Right cardiac atrium (tissue), 5 donors: ENCODE results near the gene SCGB1C2. TPM values are rescaled to one million over a fixed set of nuclear protein-coding genes. Genes with fewer than 3 reads are reported as not detected.

Source experiments
- ATAC-seq, 2 donors: fragments of 200-7000 bp; cut with Tn5 transposase; one replicate each; pipeline versions ENCODE4 v1.8.0 to v1.9.1; 2020; ENCODE audit warnings: moderate library complexity in 2 of 2, mild to moderate bottlenecking in 1 of 2
- DNase-seq, 3 donors: peaks; one replicate each; pipeline ENCODE4 v3.0.0-alpha.2; 2020
- H3K27ac ChIP-seq: one replicate; pipeline ENCODE4 v1.5.1; 2013; ENCODE audit warnings: mild to moderate bottlenecking, low read length, control low read depth, moderate library complexity
- H3K27me3 ChIP-seq: one replicate; pipeline ENCODE4 v1.6.1; 2013; ENCODE audit not compliant: control insufficient read depth, insufficient read depth
- H3K4me1 ChIP-seq: one replicate; pipeline ENCODE4 v1.6.1; 2013; ENCODE audit warnings: low read length; ENCODE audit not compliant: control insufficient read depth, insufficient read depth
- H3K4me3 ChIP-seq: one replicate; pipeline ENCODE4 v1.5.1; 2013; ENCODE audit warnings: low read length, control low read depth
- H3K9me3 ChIP-seq: one replicate; pipeline ENCODE4 v1.6.1; 2013; ENCODE audit warnings: low read length; ENCODE audit not compliant: control insufficient read depth
- WGBS: extraction: QIAGEN DNeasy Blood & Tissue Kit; methylation state at CpG from one replicate; pipeline ENCODE4 v1.1.7; 2013; 5-methylcytosine and 5-hydroxymethylcytosine counted together
- intact Hi-C, 4 donors: fragments of 100-400 bp; cut with DNase I; formaldehyde crosslinking; loops; one replicate each; pipeline versions ENCODE4 v1.11.0 to v1.14.0; 2022 to 2023
- polyA plus RNA-seq: library from polyadenylated mRNA; stranded (reverse); fragments of 200-250 nt; gene quantifications from one replicate; pipeline ENCODE4 v1.2.3, GENCODE V29; 2013
- total RNA-seq, 4 donors: library from RNA; stranded (reverse); fragmentation: NEBNext Ultra II Directional; extraction: Animal tissue kit (Norgen Biotek cat#: 25700); gene quantifications; one replicate each; pipeline ENCODE4 v1.2.1, GENCODE V29; 2021
- donor health status: healthy with polysubstance abuse.
- donor health status: DM: no; HTN: yes; CAD: no.
- donor health status: DM: no; HTN: no; CAD: no.
- donor health status: DM: no; HTN: yes; CAD: no; lungs with severe emphysema.
- donor health status: DM: yes; HTN: yes; CAD: no.

Gene SCGB1C2
- total and polyA plus RNA-seq, 5 donors: not detected

GRCh38 chr17:149897-150584 lies 12.7 kb downstream of the SCGB1C2 start:
- ATAC-seq: no peak
- Histone ChIP-seq H3K4me3 (no peak overlapping the region), H3K4me1 (no peaks in the 10 kb centered on the region), H3K27me3 (no peaks in the 10 kb centered on the region), H3K27ac (no peak overlapping the region), H3K9me3 (no peaks in the 10 kb centered on the region)
- 88% methylated on average over 9 of the region's 9 CpGs for WGBS
- intact Hi-C loops: no loop called here
- peak in 1 of 3 donors; percentile 18 for DNase-seq

- no peak for ATAC-seq
- Histone ChIP-seq H3K27ac (no peak overlapping the region), H3K4me1 (no peaks in the 10 kb centered on the region), H3K4me3 (no peak overlapping the region), H3K27me3 (no peaks in the 10 kb centered on the region), H3K9me3 (no peaks in the 10 kb centered on the region)
- no peak for DNase-seq
- 96% methylated on average over 2 of the region's 2 CpGs for WGBS
- intact Hi-C loops: no loop called here
Observed at GRCh38 chr17:151004-151403, 13.6 kb downstream of the SCGB1C2 start.

- no peaks in the 10 kb centered on the region for H3K9me3 ChIP-seq
- no peak overlapping the region for H3K4me3 ChIP-seq
- H3K27me3 ChIP-seq: no peaks in the 10 kb centered on the region
- DNase-seq (peak in 1 of 3 donors; percentile 15), ATAC-seq (no peak)
- no peak overlapping the region for H3K27ac ChIP-seq
- no peaks in the 10 kb centered on the region for H3K4me1 ChIP-seq
- intact Hi-C loops: no loop called here
- WGBS: 84% methylated on average over 26 of the region's 26 CpGs
Observed at GRCh38 chr17:151886-152859, 14.8 kb downstream of the SCGB1C2 start.

GRCh38 chr17:152860-153420 lies 15.6 kb downstream of the SCGB1C2 start:
- Histone ChIP-seq H3K27me3 (no peaks in the 10 kb centered on the region), H3K27ac (no peak overlapping the region), H3K4me1 (no peaks in the 10 kb centered on the region), H3K4me3 (no peak overlapping the region), H3K9me3 (no peaks in the 10 kb centered on the region)
- DNase-seq (peak in 2 of 3 donors; percentile 39 to 44), ATAC-seq (no peak)
- 86% methylated on average over 12 of the region's 12 CpGs for WGBS
- intact Hi-C loops: no loop called here

GRCh38 chr17:153851-154250 lies 16.5 kb downstream of the SCGB1C2 start:
- no peak overlapping the region for H3K4me3 ChIP-seq
- intact Hi-C loops: no loop called here
- no peak for DNase-seq
- H3K4me1 ChIP-seq: no peaks in the 10 kb centered on the region
- no peak overlapping the region for H3K27ac ChIP-seq
- WGBS: 88% methylated on average over 9 of the region's 9 CpGs
- no peaks in the 10 kb centered on the region for H3K9me3 ChIP-seq
- no peak for ATAC-seq
- H3K27me3 ChIP-seq: no peaks in the 10 kb centered on the region

- no peaks in the 10 kb centered on the region for H3K27me3 ChIP-seq
- no peaks in the 10 kb centered on the region for H3K4me1 ChIP-seq
- no peak for ATAC-seq
- intact Hi-C loops: no loop called here
- 86% methylated on average over 7 of the region's 7 CpGs for WGBS
- no peak overlapping the region for H3K27ac ChIP-seq
- no peaks in the 10 kb centered on the region for H3K9me3 ChIP-seq
- no peak overlapping the region for H3K4me3 ChIP-seq
- DNase-seq: peak in 1 of 3 donors; percentile 7
Observed at GRCh38 chr17:155576-155975, 18.2 kb downstream of the SCGB1C2 start.

GRCh38 chr17:156094-156621 lies 18.8 kb downstream of the SCGB1C2 start:
- Histone ChIP-seq H3K27me3 (no peaks in the 10 kb centered on the region), H3K4me3 (no peak overlapping the region), H3K9me3 (no peaks in the 10 kb centered on the region), H3K4me1 (no peaks in the 10 kb centered on the region), H3K27ac (no peak overlapping the region)
- ATAC-seq (peak in 1 of 2 donors; percentile 8), DNase-seq (peak in 2 of 3 donors; percentile 50 to 54)
- intact Hi-C loops: no loop called here
- 92% methylated on average over 28 of the region's 28 CpGs for WGBS

- DNase-seq (peak in 1 of 3 donors; percentile 39), ATAC-seq (no peak)
- WGBS: 89% methylated on average over 19 of the region's 19 CpGs
- Histone ChIP-seq H3K4me1 (no peaks in the 10 kb centered on the region), H3K4me3 (no peak overlapping the region), H3K27ac (no peak overlapping the region), H3K27me3 (no peaks in the 10 kb centered on the region), H3K9me3 (no peaks in the 10 kb centered on the region)
- intact Hi-C loops: no loop called here
Observed at GRCh38 chr17:156946-157345, 19.6 kb downstream of the SCGB1C2 start.

GRCh38 chr17:157901-158300 lies 20.5 kb downstream of the SCGB1C2 start:
- Histone ChIP-seq H3K4me3 (no peak overlapping the region), H3K27me3 (no peaks in the 10 kb centered on the region), H3K27ac (no peak overlapping the region), H3K4me1 (no peaks in the 10 kb centered on the region), H3K9me3 (no peaks in the 10 kb centered on the region)
- ATAC-seq: no peak
- intact Hi-C loops: no loop called here
- 87% methylated on average over 4 of the region's 4 CpGs for WGBS
- DNase-seq: peak in 1 of 3 donors; percentile 19

GRCh38 chr17:158379-158778 lies 21.0 kb downstream of the SCGB1C2 start:
- no peaks in the 10 kb centered on the region for H3K9me3 ChIP-seq
- WGBS: 96% methylated on average over 7 of the region's 7 CpGs
- DNase-seq: peak in 1 of 3 donors; percentile 29

More at GRCh38 chr17:158379-158778, 21.0 kb downstream of the SCGB1C2 start:
- no peaks in the 10 kb centered on the region for H3K4me1 ChIP-seq
- no peak overlapping the region for H3K27ac ChIP-seq
- ATAC-seq: no peak
- no peak overlapping the region for H3K4me3 ChIP-seq
- intact Hi-C loops: no loop called here
- H3K27me3 ChIP-seq: no peaks in the 10 kb centered on the region
